ENCODE measurements around the gene TMEM163. TPM values are rescaled to one million over a fixed set of nuclear protein-coding genes. Genes with fewer than 3 reads are reported as not detected.
"Not testable (repeated sequence)": the region's sequence is repeated elsewhere in the genome, so short reads cannot be mapped to it uniquely, and the experiment has no call there.

Gene TMEM163
- polyA plus RNA-seq, 5 donors: 4.8 to 13.6 (median 8.4) TPM

DNA sequence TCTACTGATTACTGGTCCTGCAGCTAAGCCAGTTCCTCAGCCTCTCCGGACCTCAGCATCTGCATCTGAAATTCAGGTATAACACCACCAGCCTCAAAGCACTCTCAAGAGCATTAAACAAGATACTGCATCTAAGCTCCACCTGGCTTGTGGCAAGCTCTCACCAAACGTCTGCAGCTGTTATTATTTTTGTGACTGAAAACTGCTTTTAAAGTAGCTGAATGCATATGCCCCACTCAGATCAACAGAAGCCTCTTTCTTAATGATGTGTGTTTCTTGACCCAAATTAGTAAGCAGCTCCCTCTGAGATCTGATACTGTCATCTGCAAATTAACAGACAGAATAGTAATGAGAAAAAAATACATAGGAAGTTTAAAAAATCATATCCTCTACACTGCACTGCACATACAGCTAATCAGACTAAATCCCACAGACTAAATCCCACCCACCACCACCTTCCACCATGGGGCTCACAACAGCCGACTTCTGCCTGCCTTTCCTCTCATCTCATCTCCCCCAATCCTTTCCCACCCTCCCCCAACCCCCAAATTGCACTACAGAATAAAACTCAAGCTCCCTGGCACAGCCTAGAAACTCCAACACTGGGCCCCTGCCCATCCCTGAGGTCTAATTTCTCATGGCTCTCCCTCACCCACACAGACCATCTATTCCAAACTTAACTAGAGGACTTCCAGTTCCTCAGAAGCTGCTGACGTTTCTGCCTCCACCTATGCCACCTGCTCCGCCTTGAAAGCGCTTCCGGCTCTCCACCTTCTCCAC, 52.9 kb downstream of the TMEM163 start:
- DNase-seq: no peak

DNA sequence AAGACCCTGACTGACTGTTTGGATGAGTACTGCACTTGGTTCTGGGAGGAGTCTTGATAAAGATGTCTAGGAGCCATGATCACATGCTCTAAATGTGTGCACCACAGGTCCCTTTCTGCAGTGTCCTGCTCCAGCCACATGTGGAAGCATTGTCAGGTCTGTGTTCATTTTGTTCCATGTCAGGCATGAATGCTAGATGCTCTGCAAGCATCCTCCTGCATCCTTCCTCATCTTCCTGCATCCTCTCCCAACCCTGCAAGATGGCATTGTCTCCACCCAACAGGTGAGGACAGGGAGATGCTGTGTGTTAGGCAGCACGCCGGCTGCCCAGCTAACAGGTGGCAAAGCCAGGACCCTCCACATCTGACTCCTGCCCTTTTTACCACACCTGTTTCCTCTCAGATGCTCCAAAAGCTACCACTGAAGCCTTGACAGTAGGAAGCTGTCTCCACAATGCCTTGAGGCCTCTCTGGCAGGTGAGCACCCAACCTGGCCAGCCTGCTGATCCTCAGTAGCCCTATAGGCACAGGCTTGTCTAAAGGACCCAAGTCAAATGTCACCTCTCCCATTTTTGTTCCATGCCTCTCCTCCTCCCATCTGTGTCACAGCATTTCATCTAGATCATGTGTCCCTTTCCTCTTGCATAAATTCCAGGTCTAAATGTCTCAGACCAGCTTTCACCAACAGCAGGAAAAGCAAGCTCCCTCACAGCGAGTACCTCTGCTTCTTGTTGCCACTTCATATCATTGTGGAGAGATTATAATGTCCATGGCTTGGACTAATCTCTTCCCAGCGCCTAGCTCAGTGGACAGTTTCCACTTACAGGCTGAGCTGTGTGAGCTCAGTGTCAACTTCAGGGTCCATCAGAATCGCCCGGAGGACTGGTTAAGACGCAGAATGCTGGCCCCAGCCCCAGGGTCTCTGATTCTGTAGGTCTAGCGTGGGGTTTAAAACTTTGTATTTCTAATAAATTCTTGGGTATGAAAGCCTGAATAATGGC, 55.0 kb downstream of the TMEM163 start:
- DNase-seq: no peak

DNA sequence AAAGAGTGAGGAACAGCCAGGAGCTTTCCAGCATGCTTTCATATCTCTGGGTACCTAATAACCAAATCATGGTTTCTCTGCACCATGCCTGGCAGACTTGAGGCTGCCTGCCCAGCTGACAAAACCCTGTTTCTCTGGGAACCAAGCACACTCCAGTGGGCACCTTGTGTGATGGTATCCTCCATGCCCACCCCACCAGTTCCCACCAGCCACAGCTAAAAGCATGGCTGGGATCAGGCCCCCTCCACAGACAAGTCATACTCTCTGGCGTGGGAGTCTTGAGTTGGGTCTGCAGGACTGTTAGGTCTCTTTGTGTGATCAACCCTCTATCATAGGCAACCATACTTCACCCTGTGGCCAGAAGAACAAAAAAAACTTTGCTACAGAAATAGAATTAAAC, 56.0 kb downstream of the TMEM163 start:
- DNase-seq: no peak

DNA sequence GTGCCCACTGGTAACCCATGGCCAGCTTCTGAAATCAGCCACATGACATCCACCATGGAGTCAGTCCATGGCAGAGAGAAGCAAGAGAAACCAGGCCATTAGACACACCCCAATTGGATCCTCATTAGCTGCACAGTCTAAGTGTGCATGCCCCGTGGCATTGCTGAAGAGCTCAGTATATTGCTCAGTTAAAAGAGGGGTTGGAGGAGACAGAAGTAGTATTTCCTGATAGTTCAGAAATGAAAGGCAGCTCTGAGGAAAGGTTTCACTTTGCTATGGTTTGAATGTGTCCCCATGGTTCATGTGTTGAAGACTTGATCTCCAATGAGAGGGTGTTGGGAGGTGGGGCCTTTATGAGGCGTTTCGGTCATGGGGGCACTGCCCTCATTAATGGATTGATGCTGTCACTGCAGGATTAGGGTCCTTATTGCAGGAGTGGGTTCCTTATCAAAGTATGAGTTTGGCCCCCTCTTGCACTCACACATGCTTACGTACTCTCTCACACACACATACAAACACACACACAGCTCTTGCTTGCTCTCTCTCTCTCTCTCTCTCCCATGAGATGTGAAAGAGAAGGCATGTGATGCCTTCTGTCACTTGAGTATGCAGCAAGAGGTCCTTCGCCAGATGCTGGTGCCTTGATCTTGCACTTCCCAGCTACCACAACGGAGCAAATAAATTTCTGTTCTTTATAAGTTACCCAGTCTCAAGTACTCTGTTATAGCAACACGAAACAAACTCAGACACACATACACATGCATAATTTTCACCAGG, 58.0 kb downstream of the TMEM163 start:
- no peak for DNase-seq

DNA sequence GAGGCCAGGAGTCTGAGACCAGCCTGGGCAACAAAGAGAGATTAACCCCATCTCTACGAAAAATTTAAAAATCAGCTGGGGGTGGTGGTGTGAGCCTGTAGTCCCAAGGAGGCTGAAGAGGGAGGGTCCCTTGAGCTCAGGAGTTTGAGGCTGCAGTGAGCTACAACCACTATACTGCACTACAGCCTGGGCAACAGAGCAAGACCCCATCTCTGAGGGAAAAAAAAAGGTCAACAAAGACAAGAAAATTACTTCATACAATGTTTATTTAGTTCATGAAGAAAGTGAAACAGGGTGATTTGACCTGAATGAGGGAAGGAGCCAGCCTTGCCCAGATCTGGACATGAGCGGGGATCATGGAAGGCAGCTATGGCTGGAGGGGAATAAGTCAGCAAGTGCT, 59.1 kb downstream of the TMEM163 start:
- DNase-seq: no peak

DNA sequence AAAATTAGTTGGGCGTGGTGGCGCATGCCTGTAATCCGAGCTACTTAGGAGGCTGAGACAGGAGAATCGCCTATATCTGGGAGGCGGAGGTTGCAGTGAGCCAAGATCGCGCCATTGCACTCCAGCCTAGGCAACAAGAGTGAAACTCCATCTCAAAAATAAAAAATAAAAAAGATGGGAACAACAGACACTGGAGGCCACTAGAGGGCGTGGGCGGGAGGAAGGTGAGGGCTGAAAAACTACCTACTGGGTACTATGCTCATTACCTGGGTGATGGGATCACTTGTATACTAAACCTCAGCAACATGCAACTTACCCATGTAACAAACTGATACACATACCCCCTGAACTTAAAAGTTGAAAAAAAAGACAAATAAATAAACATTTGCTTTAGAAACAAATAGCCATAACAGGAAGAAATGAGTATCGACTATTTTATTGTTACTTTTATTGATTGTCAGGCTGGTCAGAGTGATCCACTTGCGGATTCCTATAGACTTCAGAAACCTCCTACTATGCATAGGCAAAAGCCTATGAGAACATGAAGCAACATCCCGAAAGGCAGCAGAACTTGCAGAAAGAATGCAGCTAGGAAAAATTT, 61.0 kb downstream of the TMEM163 start:
- no peak for DNase-seq

DNA sequence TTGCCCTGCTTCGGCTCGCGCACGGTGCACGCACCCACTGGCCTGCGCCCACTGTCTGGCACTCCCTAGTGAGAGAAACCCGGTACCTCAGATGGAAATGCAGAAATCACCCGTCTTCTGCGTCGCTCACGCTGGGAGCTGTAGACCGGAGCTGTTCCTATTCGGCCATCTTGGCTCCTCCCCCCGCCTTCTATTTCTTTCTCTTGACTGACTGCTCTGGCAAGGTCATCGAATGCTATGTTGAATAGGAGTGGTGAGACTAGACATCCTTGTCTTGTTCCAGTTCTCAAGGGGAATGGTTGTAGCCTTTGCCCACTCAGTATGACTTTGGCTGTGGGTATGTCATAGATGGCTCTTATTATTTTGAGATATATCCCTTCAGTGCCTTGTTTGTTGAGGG, 62.4 kb downstream of the TMEM163 start:
- not testable (repeated sequence) for DNase-seq

DNA sequence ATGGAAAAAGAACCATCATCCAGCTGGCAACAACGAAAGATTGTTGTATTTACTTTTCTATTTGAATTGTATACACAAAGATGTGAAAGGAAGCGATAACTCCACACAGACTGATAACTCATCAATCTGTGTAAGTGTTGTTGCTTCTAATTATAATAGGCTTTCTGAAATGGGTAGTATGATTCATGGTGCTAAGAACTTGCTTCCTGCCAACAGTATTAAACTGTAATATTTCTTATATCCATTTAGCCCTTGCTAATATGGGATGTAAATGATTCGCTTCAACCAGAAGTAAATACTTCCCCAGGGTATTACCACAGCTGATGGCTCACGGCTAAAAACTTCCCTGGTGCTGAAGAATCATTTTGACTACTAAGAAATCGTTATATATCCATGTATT, 70.2 kb downstream of the TMEM163 start:
- no peak for DNase-seq

DNA sequence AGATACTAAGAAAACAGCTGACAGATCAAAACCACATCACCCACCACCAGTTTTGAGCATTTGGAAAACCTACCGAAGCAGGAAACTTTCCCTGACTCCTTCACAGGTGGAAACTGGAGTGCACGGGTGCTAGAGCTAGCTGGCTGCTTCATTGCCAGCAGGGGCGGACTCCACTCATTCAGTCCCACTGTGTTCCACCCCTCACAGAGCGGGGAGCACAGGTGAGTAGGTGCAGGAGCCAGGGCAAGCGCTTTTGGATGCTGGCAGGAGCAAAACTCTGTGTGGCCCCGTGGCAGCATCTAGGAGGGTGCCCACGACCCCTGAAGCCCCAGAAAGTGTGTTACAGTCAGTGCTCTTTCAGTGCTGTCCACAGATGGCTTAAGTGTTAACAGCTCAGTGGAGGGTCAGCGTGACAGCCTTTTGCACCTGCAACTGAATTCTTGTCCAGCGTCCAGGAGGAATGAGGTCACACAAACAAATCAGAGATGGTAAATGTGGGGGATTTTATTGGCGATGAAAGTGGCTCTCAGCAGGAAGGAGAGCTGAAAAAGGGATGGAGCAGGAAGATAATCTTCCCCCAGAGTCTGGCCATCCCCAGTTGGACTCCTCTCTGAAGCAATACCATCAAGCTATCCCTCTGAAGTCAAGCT, 71.1 kb downstream of the TMEM163 start:
- no peak for DNase-seq

DNA sequence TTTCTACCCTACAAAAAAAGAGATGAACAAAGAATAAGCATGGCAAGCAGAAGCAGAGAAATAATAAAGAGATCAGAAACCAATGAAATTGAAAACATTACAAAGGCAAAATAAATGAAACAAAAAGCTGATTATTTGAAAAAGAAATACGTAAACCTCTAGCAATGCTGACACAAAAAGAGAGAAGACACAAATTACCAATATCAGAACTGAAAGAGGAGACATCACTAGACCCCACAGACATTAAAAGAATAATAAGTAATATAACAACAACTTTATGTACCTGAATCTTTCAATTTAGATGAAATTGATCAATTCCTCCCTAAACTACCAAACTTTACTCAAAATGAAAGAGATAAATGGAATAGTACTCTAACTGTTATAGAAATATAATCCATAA, 75.9 kb downstream of the TMEM163 start:
- DNase-seq: no peak

DNA sequence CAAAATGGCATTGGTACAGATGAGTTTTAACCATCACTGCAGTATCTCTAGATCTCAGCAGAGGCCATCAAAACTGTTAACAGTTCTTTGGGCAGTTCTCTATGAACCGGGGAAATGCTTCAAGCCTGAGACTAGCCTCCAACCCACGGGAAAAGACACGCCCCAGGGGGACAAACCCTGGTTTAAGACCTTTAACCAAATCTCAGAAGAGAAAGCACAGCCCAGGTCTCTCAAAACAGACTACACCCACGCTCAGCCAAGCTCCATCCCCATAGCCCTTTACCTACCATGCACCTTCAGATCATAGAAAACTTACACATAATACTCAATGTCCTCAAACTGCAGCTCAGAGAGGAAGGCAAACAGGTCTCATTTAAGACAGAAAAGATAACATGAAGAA, 78.3 kb downstream of the TMEM163 start:
- DNase-seq: no peak

DNA sequence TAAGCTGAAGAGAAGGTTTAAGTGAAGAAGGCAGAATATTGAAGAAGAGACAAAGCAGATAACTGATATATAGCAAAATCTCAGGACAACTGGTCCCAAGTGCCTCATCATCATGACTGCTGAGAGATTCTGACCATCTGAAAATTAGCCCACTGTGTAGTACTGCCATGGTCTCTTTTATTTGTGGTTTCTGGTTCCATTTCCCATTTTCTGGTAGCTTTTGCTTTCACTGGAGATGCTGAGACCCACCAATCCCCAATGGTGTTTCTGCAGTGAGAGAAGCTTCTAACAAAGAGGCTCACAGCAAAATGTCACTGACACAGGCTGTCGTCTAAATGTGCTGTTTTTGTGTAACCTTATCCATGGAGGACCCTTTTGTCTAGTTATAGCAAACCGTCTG, 79.5 kb downstream of the TMEM163 start:
- DNase-seq: no peak

DNA sequence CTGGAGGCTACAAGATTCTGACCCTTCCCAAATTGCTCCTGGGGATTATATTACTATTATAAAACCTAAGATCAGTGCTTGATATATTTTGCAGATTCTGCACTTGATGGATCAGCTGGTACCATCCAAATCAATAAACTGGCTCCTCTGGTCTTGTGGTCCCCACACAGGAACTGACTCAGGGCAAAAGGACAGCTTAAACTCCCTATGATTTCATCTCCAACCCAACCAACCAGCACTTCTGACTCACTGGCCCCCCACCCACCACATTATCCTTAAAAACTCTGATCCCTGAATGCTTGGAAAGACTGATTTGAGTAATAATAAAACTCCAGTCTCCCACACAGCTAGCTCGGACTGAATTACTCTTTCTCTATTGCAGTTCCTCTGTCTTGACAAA, 82.1 kb downstream of the TMEM163 start:
- no peak for DNase-seq

DNA sequence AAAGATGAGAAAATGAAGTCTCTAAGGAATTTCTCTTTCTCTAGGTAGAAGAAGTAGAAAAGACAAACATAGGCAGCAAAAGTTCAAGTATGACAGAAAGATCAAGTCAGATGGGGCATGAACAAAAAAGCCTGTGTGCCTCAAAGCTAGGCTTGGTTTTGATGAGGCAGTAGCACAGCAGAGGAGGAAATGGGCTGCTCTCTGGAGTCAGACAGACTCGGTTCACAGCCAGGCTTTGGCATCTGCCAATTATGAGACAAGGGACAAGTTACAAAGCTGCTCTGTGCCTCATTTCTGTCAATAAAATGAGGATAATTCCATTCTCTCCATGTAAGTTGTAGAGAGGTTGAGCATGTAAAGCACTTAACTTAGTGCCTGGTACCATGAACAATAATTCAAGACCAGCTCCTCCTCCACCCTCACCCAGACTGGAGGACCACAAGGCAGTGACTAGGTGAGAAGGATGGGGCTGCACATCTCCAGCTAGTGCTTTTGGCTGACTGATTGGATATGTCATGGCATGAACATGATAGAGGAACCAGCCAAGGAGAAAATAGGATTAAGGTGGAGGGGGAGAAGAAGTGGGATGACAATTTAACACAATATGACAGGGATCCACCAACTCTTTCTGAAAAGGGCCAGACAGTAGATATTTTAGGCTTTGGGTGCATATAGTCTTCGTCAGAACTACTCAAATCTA, 84.6 kb downstream of the TMEM163 start:
- no peak for DNase-seq

DNA sequence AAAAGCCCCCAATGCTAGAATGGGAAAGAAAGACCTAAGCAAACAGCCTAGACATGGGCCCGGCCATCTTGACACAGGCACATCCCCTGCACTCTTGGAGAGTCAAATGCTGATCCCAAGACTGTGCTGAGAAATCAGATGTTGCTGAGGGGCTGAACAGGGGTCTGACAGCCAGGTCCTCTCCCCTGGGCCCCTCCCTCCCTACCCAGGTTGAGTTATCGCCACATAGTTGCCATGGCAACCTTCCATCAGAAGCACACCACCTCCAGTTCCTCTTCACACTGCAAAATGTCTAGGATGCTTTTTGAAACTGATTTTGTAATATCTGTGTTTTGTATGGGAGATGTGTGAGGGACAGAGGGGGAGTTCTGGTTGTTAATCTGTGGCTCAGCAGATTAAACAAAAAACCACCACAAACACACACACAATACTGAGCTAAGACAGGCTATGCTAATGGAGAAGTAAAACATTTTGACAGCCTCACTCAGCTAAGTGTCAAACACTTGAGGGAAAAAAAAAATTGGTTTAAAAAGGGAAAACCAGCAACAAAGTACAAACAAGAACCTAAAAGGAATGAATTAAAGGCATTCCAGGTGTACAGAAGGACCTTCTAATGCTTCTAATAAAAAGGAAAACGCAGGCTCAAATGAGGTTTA, 88.2 kb downstream of the TMEM163 start:
- no peak for DNase-seq

DNA sequence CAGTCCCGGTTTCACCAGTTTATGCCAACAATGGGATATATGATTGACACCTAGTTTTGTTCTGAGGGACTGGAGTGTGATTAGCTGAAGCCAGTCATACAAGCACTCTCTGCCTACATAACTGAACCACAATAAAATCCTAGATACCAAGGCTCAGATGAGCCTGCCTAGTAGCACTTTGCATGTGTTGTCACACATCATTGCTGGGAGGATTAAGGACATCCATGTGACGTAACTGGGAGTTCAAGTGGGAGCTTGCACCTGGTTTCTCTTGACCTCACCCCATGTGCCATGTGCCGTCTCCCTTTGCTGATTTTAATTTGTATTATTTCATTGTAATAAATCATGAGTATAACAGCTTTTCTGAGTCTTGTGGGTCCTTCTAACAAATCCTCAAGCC, 90.3 kb downstream of the TMEM163 start:
- no peak for DNase-seq

DNA sequence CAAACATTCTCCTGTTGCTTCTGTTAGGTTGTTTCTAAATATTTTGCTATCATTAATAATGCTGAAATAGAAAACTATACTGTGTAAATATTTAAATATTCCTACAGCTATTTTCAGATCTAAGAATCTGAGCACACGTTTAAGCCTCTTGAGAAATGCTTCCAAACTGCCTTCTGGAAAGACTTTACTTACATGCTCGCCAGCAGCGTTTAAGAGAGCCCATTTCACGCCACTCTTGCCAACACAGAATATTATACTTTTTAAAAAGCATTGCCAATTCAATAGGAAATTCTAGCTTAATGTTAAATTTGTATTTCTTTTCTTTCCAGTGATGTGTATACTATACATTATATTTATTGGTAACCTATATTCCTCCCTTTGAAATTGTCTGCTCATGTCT, 92.0 kb downstream of the TMEM163 start:
- DNase-seq: no peak

DNA sequence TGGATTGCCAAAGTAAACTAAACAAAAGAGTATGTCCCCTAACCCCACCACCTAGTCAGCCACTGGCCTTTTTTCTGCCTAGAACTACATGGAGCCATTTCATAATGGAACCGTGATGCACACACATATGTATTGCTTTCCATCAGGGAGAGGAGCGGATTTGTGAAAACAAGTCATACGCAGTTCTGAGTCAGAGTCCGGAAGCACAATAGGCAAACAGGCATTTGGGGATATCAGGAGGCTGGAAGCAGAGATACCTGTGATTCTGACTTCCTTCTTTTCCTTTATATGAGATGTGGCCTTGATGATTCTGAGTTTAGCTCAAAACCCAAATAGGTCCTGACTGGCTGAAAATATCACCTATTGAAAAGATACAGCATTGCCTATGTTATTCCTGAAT, 93.5 kb downstream of the TMEM163 start:
- no peak for DNase-seq

DNA sequence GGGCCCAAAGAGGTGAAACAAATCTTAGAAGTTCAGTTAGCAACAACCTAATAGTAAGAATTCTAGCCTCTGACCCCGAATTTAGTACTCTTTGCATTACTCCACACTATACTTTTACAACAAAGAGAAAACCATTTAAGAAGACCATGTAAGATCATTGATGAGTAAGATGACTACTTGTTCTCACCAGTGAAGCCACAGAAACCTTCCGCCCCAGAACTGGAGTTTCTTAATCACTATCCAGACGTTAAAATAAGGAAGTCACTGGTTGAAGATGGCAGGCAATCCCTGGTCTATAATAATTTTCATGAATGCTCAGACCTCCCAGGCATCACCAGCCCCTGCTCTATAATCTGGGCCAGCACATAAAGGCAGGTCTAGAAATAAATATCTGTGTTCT, 95.0 kb downstream of the TMEM163 start:
- DNase-seq: no peak

DNA sequence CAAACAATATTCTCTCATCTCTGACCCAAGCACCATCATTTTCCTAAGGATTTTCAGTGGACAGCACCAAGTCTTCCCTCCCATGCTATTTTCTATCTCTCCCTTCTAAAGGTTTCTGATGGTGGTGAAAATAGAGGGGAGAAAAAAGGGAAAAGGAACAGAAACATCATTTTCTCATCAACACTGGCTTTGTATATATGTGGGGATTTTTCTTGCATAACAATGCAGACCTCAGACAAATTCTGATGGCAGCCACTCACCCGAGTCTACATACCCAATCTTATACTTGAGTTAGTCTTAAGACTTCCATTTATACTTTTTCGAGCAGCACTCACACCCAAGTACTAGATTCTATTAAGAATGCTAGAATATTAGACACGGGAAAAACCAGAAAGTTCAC, 95.8 kb downstream of the TMEM163 start:
- no peak for DNase-seq
